GM18508 (cell line): Measurements from ENCODE around the gene ADGRG6.

Experiments used
- ATAC-seq: cut with Tn5 transposase; IDR thresholded peaks from one replicate; pipeline ENCODE4 v1.9.1; 2021; ENCODE audit warnings: moderate number of reproducible peaks; ENCODE audit not compliant: insufficient read depth, unreplicated experiment

The ADGRG6 gene

DNA sequence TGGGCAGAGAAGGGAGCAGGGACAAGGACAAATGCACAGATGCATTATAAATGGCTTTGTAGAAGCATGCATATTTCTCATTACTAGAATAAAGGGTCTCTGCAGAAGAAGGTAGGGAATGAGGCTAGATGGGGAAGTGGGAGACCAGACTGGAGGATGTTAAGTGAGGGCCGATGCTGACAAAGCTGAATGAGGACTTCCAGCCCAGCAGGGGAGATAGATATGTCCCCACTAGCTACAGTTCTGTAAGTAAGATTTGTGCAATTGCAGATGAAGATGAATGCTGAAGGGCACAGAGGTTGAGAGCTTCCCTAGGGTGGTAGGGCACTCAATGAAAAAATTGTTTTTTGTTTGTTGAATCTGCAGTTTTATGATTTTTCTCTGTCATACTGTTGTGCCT lies 16.9 kb downstream of the ADGRG6 start:
- no peak for ATAC-seq

GRCh38 chr6:142320366-142320765 lies 18.6 kb downstream of the ADGRG6 start:
- no peak for ATAC-seq

GRCh38 chr6:142321451-142321850 lies 19.6 kb downstream of the ADGRG6 start:
- ATAC-seq = no peak

DNA sequence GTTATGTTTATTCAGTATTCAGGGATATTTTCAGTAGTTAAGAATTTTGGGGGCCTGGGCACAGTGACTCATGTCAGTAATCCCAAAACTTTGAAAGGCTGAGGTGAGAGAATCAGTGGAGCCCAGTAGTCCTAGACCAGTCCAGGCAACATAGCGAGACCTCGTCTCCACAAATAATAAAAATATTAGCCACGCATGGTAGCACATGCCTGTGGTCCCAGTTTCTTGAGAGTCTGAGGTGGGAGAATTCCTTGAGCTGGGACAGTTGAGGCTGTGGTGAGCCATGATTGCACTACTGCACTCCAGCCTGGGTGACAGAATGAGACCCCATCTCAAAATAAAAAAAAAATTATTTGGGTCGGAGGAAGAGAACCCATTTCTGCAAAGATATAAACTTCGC lies 20.3 kb downstream of the ADGRG6 start:
- ATAC-seq = no peak

- ATAC-seq = no peak
Measured at GRCh38 chr6:142322504-142323198, 20.8 kb downstream of the ADGRG6 start.

DNA sequence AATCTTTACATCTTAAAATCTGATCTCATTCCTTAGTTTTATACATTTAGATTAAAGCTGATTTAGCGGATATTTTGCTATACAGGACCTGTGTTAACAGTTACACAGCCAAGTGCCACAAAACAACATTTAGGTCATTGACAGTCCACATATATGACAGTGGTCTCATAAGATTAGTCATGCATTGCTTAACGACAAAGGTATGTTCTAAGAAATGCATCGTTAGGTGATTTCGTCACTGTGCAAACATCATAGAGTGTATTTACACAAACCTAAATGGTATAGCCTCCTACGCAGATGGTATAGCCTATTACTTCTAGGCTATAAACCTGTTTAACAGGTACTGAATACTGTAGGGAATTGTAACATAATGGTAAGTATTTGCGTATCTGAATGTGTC lies 21.6 kb downstream of the ADGRG6 start:
- no peak for ATAC-seq

GRCh38 chr6:142324111-142324510 lies 22.3 kb downstream of the ADGRG6 start:
- ATAC-seq = no peak

DNA sequence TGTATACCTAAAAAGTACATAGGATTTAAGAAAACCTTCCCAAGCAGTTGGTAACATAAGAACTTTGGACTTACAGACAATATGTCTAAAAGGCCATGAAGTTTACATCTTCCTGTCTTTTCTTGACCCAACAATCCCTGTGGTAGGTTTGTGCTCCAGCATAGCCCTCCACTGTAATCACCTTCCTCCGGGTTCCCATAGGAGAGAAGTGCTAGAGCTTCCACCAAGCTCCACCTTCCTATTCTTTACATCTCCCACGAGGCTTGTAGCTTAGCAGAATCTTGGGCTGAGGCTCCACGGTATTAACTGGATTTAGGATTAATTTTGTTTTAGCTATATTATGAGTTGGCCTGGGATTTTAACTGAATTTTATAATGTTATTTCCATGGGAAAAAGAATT lies 23.3 kb downstream of the ADGRG6 start:
- no peak for ATAC-seq

GRCh38 chr6:142326540-142326939 lies 24.7 kb downstream of the ADGRG6 start:
- no peak for ATAC-seq

GRCh38 chr6:142328070-142328469 lies 26.3 kb downstream of the ADGRG6 start:
- no peak for ATAC-seq

DNA sequence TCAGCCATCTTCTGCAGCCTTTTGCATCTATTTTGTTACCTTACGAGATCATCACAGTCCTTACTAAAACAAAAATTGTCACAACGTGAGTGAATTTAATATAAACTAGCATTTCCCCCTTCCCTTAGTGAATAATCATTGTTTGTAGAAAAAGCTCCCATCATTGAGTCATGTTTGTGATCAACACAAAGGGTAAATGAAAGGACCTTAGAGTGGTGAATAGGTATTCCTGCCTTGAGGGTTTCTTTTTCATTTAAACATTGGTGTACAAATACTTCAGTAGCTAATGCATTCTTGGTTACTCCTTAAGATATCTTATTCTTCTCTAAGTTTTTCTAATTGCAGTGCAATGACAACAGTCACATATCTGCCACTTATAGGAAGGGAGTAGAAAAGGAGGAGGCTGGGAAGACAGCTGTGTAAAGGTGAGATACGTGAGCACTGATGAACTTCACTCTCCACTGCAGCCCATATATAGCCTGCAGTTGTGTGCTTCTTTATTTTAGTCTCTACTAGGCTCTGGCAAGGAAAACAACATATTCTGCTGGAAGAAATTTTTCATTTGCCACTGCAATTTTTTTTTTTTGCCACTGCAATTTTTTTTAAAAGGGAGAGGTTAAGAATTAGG lies 27.8 kb downstream of the ADGRG6 start:
- ATAC-seq = no peak

DNA sequence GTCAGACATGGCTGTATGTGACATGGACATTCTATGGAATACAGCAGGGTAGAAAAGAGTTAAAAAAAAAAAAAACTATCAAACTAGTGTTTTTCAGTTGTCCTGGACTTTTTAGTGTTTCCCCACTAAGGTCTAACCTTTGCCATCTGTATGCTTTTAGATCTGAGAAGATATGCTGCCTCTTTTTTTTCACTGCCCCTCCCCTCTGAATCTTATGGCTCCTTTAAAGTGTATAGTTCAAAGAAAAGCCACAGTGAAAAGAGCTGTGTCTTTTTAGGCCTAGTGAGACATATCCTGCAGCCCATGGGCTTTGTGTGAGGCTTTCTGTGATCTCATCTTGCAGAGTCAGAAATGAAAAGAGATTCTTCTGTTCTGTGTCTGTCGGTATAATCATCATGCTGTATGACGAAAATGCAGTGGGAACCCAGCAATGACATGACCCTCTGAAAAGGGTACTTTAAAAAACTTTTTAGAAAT lies 29.3 kb downstream of the ADGRG6 start:
- ATAC-seq = no peak

GRCh38 chr6:142331601-142332000 lies 29.8 kb downstream of the ADGRG6 start:
- ATAC-seq = no peak

DNA sequence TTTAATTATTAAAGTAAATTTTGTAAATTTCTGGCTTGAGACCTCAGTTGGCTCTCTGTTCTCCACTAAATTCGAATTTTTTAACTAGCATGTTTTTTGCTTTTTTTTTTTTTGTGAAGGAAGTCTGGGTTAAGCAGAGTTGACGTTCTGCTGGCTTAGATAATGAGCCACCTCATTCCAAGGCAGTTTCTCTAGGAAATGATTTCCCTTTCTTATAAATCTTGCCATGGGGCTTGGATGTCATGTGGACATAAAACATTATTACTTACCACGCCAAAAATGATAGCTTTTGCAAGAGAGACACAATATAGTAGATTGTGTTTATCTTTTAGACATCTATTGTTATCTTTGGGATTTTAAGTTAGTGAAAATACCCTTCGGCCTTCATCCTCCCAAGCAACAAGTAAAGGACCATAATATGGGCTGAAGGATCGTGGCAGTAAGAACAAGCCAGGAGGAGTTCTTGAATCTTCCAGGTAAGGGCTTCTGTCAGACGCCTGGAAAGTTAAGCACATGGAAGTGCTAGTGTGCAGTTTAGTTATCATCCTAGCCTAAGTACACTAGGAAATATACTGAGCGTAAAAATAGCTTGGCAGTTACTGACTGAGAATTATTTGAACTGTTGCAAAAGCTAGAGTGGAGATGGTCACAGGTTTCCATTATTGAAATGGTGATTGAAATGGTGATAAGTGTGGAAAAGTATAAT lies 30.7 kb downstream of the ADGRG6 start:
- ATAC-seq = no peak

- ATAC-seq = no peak
Measured at GRCh38 chr6:142333431-142333830, 31.6 kb downstream of the ADGRG6 start.

- ATAC-seq = no peak
Measured at GRCh38 chr6:142334294-142334693, 32.5 kb downstream of the ADGRG6 start.

GRCh38 chr6:142335415-142335814 lies 33.6 kb downstream of the ADGRG6 start:
- no peak for ATAC-seq

- ATAC-seq = no peak
Measured at GRCh38 chr6:142336183-142336582, 34.4 kb downstream of the ADGRG6 start.

GRCh38 chr6:142336787-142337186 lies 35.0 kb downstream of the ADGRG6 start:
- no peak for ATAC-seq

- ATAC-seq = no peak
Measured at GRCh38 chr6:142339113-142339512, 37.3 kb downstream of the ADGRG6 start.

- ATAC-seq = no peak
Measured at GRCh38 chr6:142339968-142340658, 38.3 kb downstream of the ADGRG6 start.
